Hepatocyte (in vitro differentiated cells): Measurements from ENCODE around the gene ADGRG7. TPM values are rescaled to one million over a fixed set of nuclear protein-coding genes. Genes with fewer than 3 reads are reported as not detected.
"Not testable (repeated sequence)": the region's sequence is repeated elsewhere in the genome, so short reads cannot be mapped to it uniquely, and the experiment has no call there.

Experiments used
- DNase-seq: peaks from one replicate; pipeline ENCODE4 v3.0.0-alpha.2; 2016; ENCODE audit warnings: low spot score
- H2AFZ ChIP-seq: fragments of 200-600 bp; sonication (generic); 2 replicates; pipeline ENCODE4 v1.6.0; 2016; ENCODE audit warnings: antibody characterized with exemption, mild to moderate bottlenecking
- H3K27ac ChIP-seq: fragments of 200-600 bp; sonication (generic); 2 replicates; pipeline ENCODE4 v1.5.1; 2016; ENCODE audit warnings: mild to moderate bottlenecking
- H3K27me3 ChIP-seq: fragments of 200-600 bp; sonication (generic); 2 replicates; pipeline ENCODE4 v1.6.1; 2016
- H3K36me3 ChIP-seq: fragments of 200-600 bp; sonication (generic); replicated peaks from 2 replicates; pipeline ENCODE4 v1.5.1; 2016; ENCODE audit warnings: low read depth; ENCODE audit not compliant: insufficient read depth
- H3K4me1 ChIP-seq: fragments of 200-600 bp; sonication (generic); 2 replicates; pipeline ENCODE4 v1.5.1; 2016; ENCODE audit warnings: mild to moderate bottlenecking, moderate library complexity; ENCODE audit not compliant: insufficient read depth
- H3K4me2 ChIP-seq: fragments of 200-600 bp; sonication (generic); 2 replicates; pipeline ENCODE4 v1.6.0; 2016
- H3K4me3 ChIP-seq: fragments of 200-600 bp; sonication (generic); 2 replicates; pipeline ENCODE4 v1.5.1; 2016; ENCODE audit warnings: mild to moderate bottlenecking
- H3K79me2 ChIP-seq: fragments of 200-600 bp; sonication (generic); 2 replicates; pipeline ENCODE4 v1.6.0; 2017; ENCODE audit warnings: mild to moderate bottlenecking
- H3K9me2 ChIP-seq: fragments of 200-600 bp; sonication (generic); replicated peaks from 2 replicates; pipeline ENCODE4 v1.6.0; 2017; ENCODE audit warnings: mild to moderate bottlenecking; ENCODE audit not compliant: insufficient read depth
- H3K9me3 ChIP-seq: fragments of 200-600 bp; sonication (generic); 2 replicates; pipeline ENCODE4 v1.5.1; 2016; ENCODE audit warnings: low read depth, mild to moderate bottlenecking
- H4K20me1 ChIP-seq: fragments of 200-600 bp; sonication (generic); 2 replicates; pipeline ENCODE4 v1.6.0; 2016; ENCODE audit warnings: mild to moderate bottlenecking; ENCODE audit not compliant: insufficient read depth, poor library complexity, severe bottlenecking
- EZH2 ChIP-seq: fragments of 200-600 bp; sonication (generic); IDR thresholded peaks from 2 replicates; pipeline ENCODE4 v1.6.1; 2016; ENCODE audit warnings: antibody characterized with exemption, mild to moderate bottlenecking, borderline replicate concordance
- EZH2phosphoT487 ChIP-seq: fragments of 200-600 bp; sonication (generic); IDR thresholded peaks from one replicate; pipeline ENCODE4 v1.6.1; 2018; ENCODE audit warnings: antibody characterized with exemption, mild to moderate bottlenecking, low read depth, moderate library complexity; ENCODE audit not compliant: unreplicated experiment, severe bottlenecking
- WGBS: methylation state at CpG from one replicate; pipeline ENCODE4 v1.1.6; 2016; ENCODE audit warnings: low lambda C conversion rate; ENCODE audit errors: missing lambda C conversion rate; 5-methylcytosine and 5-hydroxymethylcytosine counted together
- polyA plus RNA-seq: library from polyadenylated mRNA; unstranded; fragments of >200 nt; fragmentation: Nextera tagmentation; extraction: Ambion mirVana; gene quantifications from 2 replicates; pipeline ENCODE4 v1.2.1, GENCODE V29; 2016
- total RNA-seq: library from RNA; depleted of rRNA; stranded (reverse); fragments of >200 nt; gene quantifications from 2 replicates; pipeline ENCODE4 v1.2.3, GENCODE V29; 2014
- TF ChIP-seq, protein P1 (sequence below): fragments of 200-600 bp; sonication (generic); IDR thresholded peaks from 2 replicates; pipeline ENCODE4 v1.5.1; 2016; ENCODE audit warnings: antibody characterized with exemption, mild to moderate bottlenecking; ENCODE audit not compliant: poor library complexity

Gene ADGRG7
- total and polyA plus RNA-seq, 2 experiments from 2014 or later = 4.9 to 33.3 TPM

DNA sequence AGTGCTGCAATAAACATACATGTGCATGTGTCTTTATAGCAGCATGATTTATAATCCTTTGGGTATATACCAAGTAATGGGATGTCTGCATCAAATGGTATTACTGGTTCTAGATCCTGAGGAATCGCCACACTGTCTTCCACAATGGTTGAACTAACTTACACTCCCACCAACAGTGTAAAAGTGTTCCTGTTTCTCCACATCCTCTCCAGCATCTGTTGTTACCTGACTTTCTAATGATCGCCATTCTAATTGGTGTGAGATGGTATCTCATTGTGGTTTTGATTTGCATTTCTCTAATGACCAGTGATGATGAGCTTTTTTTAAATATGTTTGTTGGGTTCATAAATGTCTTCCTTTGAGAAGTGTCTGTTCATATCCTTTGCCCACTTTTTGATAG is 61.6 kb downstream of the ADGRG7 start:
- DNase-seq, H3K79me2 ChIP-seq, H3K27me3 ChIP-seq, H3K27ac ChIP-seq, H4K20me1 ChIP-seq, H3K9me3 ChIP-seq, H3K9me2 ChIP-seq, H3K4me1 ChIP-seq, H2AFZ ChIP-seq, H3K36me3 ChIP-seq, H3K4me3 ChIP-seq, H3K4me2 ChIP-seq: not testable (repeated sequence)
- WGBS = 92% methylated on average over 2 of the region's 2 CpGs

DNA sequence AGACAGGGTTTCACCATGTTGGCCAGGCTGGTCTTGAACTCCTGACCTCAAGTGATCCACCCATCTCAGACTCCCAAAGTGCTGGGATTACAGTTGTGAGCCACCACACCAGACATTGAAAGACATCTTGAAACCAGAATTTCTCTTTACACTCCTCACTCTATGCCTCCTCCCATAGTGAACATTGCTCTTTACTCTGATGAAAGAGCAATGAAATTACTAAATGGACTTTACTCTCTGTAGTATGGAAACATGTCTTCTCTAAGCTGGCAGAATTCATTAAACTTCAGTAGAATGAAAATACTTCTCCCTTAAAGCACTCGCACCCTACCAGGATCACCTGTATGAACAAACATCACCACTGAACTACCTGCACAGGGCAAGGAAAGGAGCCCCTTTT is 72.1 kb downstream of the ADGRG7 start:
- Histone ChIP-seq H3K9me2 (no peaks in the 10 kb centered on the region), H3K36me3 (no peaks in the 10 kb centered on the region), H3K79me2 (no peaks in the 10 kb centered on the region), H4K20me1 (no peaks in the 10 kb centered on the region), H3K4me3 (no peak overlapping the region), H3K4me1 (no peaks in the 10 kb centered on the region), H3K27me3 (no peaks in the 10 kb centered on the region), H3K27ac (peak overlapping the region; percentile 46), H3K4me2 (no peak overlapping the region), H2AFZ (no peak overlapping the region), H3K9me3 (peaks cover 4% of the 10 kb centered on the region)
- DNase-seq = no peak
- WGBS = 100% methylated on average over 1 of the region's 1 CpG
- TF ChIP-seq EZH2 = no peak
- TF ChIP-seq EZH2phosphoT487 = no peak
- TF ChIP-seq, protein P1, sequence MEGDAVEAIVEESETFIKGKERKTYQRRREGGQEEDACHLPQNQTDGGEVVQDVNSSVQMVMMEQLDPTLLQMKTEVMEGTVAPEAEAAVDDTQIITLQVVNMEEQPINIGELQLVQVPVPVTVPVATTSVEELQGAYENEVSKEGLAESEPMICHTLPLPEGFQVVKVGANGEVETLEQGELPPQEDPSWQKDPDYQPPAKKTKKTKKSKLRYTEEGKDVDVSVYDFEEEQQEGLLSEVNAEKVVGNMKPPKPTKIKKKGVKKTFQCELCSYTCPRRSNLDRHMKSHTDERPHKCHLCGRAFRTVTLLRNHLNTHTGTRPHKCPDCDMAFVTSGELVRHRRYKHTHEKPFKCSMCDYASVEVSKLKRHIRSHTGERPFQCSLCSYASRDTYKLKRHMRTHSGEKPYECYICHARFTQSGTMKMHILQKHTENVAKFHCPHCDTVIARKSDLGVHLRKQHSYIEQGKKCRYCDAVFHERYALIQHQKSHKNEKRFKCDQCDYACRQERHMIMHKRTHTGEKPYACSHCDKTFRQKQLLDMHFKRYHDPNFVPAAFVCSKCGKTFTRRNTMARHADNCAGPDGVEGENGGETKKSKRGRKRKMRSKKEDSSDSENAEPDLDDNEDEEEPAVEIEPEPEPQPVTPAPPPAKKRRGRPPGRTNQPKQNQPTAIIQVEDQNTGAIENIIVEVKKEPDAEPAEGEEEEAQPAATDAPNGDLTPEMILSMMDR = no peak

- H3K27ac ChIP-seq = no peak overlapping the region
- WGBS = 95% methylated on average over 41 of the region's 41 CpGs
Observed at GRCh38 chr3:100682056-100682853, 72.9 kb downstream of the ADGRG7 start.

More at GRCh38 chr3:100682056-100682853, 72.9 kb downstream of the ADGRG7 start:
- H3K36me3 ChIP-seq = no peaks in the 10 kb centered on the region
- no peaks in the 10 kb centered on the region for H3K27me3 ChIP-seq
- H3K79me2 ChIP-seq = no peaks in the 10 kb centered on the region
- H3K9me3 ChIP-seq = no peaks in the 10 kb centered on the region
- no peak overlapping the region for H2AFZ ChIP-seq
- no peaks in the 10 kb centered on the region for H3K9me2 ChIP-seq
- no peaks in the 10 kb centered on the region for H4K20me1 ChIP-seq
- H3K4me3 ChIP-seq = no peak overlapping the region
- H3K4me1 ChIP-seq = no peaks in the 10 kb centered on the region
- no peak for TF ChIP-seq EZH2
- TF ChIP-seq EZH2phosphoT487 = no peak
- TF ChIP-seq, protein P1 = no peak
- no peak overlapping the region for H3K4me2 ChIP-seq
- DNase-seq = no peak
